GM19351 (cell line): ENCODE measurements around the gene PCYT2.

Experiments used
- ATAC-seq: cut with Tn5 transposase; IDR thresholded peaks from one replicate; pipeline ENCODE4 v1.9.1; 2021; ENCODE audit warnings: mild to moderate bottlenecking, moderate library complexity; ENCODE audit not compliant: unreplicated experiment

Gene PCYT2

GRCh38 chr17:81944858-81945257, 33.7 kb upstream of the PCYT2 start:
- no peak for ATAC-seq

DNA sequence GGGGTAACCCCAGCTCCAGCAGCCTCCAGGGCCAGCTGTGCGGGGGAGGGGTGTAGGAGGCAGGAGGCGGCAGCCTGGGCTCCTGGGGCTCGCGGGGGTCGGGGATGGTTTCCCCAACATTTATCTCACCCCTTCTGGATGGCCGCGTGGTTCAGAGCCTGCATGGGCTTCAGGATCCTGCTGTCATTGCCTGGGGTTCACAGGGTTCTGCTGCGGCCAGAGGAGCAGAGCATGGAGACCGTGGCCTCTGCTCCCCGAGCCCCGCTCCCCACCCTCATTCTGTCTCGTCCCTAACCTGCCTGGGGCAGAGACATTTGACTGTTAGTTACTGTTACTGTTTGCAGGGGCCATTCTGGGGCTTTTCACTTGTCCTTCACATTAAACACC, 31.0 kb upstream of the PCYT2 start:
- ATAC-seq = no peak

GRCh38 chr17:81941484-81942166, 30.4 kb upstream of the PCYT2 start:
- ATAC-seq = no peak

- ATAC-seq = no peak
Measured at GRCh38 chr17:81940538-81941483, 29.6 kb upstream of the PCYT2 start.

DNA sequence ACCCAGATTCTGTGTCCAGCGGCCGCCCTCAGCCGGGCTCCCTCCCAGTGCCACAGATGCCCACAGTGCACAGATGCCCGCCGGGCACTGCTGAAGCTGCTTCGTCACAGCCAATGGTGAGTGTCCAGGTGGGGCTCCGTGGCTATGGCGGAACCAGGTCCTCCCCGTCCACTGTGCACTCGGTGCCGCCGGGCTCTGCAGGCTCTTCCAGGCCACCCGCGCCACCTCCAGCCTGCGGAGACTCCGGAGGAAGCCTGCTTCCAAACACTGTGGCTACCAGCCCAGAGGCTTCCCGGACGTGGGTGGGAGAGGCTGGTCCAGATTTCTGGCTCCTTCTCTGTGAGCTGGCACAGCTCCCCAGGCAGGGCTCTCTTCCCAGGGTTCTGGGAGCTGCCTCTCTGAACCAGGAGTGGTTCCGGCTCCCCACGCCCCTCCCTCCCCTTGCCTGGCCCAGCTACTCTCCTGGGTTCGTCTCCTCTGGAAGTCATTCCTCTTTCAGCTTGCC, 28.7 kb upstream of the PCYT2 start:
- no peak for ATAC-seq

- ATAC-seq = no peak
Measured at GRCh38 chr17:81939218-81939617, 28.0 kb upstream of the PCYT2 start.

DNA sequence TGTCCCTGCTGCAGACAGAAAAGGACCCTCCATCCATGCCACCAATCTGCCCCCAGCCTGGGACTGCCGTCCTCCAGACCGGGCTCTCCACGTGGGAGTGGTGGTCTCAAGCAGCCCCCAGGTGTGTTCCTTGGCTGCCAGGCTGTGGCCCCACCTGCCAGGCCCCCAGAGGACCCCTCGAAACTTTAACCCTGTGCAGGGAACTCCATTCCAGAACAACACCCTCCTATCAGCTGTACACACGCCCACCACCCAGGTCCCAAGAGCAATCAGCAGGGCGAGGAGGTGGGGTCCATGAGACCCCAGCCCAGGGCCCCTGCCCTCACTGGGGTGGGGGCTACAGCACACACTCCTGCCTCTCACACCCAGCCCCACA, 24.5 kb upstream of the PCYT2 start:
- no peak for ATAC-seq

- no peak for ATAC-seq
Measured at GRCh38 chr17:81934850-81935708, 23.9 kb upstream of the PCYT2 start.

- ATAC-seq = no peak
Measured at GRCh38 chr17:81934098-81934757, 23.0 kb upstream of the PCYT2 start.

GRCh38 chr17:81933178-81933699, 22.0 kb upstream of the PCYT2 start:
- no peak for ATAC-seq

DNA sequence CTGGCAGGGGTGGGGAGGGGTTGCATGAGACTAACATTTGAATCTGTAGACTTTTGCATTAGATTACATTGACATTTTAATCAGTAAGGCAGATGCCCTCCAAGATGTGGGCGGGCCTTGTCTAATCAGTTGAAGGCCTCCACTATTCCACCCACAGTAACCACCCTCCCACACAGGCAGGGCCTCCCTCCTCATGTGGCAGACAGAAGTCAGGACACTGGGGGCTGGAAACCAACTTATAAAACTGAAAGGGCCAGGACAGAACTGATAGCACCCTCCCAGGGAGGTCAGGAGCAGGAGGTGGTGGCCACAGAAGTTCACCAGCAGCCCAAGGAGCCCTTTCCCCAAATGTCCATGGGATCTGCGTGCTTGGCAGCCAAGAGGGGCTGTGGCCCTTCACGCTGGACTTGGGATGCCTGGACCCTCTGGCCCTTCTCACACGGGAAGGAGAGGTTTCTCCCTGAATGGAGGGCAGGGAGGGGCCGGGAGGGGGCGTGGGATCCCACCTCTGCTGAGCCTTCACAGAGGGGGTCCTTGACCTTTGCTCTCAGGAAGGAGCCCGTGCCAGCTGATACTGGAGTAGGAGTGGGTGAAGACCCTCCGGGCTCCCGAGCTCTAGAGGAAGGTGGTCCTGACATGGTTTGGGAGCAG, 21.3 kb upstream of the PCYT2 start:
- ATAC-seq = no peak

- no peak for ATAC-seq
Measured at GRCh38 chr17:81931557-81932332, 20.5 kb upstream of the PCYT2 start.

GRCh38 chr17:81931189-81931556, 20.0 kb upstream of the PCYT2 start:
- ATAC-seq = no peak

DNA sequence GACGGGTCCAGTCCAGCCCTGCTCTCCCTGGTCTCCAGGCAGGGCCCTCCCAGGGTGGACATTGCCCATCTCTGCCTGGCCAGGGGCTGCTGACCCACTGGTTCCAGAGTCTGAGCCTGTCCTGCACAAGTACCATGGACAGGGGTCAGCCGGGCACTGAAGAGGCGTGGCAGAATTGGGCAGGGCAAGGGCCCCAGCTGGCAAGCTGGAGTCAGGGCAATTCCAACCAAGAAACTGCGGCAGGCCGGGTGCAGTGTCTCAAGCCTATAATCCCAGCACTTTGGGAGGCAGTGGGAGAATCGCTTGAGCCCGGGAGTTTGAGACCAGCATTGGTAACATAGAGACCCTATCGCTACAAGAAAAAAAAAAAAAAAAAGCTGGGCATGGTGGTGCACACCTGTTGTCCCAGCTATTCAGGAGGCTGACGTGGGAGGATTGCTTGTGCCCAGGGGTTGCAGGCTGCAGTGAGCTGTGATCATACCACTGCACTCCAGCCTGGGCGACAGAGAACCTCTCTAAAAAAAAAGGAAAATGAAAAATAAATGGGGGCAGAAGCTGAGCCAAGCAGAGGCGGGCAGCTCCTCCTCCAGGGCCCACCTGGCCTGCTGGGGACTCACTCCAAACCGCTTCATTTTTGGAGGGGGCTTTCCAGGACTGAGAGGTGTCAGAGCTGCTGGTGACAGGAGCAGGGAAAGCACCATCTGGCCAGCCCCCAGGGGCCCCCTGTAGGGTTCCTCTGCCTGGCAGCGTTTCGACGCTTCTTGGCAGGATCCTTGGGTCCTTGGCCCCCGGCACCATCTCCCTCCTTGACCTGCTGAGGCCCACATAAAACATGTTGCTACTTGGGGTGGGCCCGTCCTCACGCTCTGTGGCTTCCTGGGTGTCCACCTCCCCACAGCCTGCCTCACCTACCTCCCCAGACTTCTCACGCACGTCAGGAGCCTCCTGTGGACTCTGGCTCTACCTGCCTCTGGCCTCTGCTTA, 19.2 kb upstream of the PCYT2 start:
- no peak for ATAC-seq

DNA sequence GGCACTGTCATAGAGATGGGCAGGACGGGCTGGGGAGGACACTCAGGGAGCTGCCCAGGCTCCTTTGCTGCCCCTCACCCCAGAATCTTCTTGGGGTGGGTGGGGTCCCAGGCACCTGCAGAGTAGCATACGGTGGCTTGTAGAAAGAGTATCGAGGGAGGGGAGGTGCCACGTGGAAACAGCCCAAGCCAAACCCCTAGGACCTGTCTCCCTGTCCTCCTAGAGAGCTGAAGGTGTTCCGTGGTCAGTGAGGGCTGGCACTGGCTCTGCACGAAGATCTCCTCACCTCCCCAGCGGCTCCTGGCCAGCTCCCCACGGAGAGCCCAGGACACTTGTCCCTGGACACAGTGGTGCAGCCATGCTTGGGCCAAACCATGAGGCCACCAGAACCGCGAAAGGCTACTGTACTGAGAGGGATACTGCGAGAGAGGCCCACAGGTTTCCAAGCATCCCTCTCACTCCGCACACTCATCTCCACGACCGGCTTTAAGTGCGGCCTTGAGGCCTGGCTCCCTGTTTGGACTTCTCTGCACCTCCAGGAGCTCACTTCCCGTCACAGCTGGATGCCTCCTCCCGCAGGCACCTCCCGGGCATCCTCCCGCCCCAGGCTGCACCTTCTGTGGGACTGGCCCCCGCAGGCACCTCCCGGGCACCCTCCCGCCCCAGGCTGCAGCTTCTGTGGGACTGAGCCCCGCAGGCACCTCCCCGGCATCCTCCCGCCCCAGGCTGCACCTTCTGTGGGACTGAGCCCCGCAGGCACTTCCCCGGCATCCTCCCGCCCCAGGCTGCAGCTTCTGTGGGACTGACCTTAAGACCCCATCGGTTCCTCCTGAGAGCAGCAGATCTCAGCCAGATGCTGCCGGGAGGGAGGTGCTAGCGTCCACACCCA, 18.3 kb upstream of the PCYT2 start:
- ATAC-seq = no peak

GRCh38 chr17:81928544-81929252, 17.5 kb upstream of the PCYT2 start:
- no peak for ATAC-seq
